Amygdala (tissue), 56 donors: ENCODE measurements around the gene FAM32A.

Source experiments
- DNase-seq, 56 donors: peaks; one replicate each; lab custom pipeline; 2025; lab: John Stamatoyannopoulos, UW

FAM32A gene

GRCh38 chr19:16218851-16219250 is 33.6 kb downstream of the FAM32A start:
- DNase-seq: no peak

DNA sequence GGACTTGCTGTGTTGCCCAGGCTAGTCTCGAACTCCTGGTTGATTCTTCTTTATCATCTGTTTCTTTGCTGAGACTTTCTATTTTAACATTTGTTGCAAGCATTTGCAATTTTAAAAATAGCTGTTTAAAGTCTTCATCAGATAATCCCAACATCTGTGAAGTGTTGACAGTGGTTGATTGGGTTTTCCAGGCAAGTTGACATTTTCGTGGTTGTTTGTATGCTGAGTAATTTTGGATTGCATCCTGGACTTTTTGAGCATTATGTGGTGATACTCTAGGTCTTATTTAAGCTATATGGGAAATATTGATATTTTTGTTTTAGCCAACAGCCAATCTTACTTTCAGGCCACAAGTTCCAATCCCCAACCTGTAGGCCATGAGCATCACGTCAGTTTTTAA is 37.6 kb downstream of the FAM32A start:
- DNase-seq: no peak

DNA sequence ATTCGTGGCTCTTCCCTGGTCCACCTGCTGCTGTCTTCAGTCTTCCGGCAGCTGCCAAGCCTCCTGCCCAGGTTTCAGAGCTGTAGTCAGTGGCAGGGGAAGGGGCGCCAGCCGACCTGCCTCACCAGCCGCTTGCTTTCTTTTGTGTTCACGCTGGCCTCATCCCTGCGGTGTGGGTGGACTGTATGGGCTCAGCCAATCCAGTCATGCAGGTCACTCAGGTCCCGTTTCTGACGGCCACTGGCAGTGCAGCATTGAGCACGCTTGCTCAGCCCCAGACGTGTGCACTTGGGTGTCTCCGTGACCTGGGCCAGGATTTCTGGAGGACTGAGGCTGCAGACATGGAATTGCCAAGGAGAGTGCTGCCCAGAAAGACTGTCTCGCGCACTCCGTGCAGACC is 38.5 kb downstream of the FAM32A start:
- no peak for DNase-seq

GRCh38 chr19:16224293-16225045 is 39.3 kb downstream of the FAM32A start:
- DNase-seq: no peak

DNA sequence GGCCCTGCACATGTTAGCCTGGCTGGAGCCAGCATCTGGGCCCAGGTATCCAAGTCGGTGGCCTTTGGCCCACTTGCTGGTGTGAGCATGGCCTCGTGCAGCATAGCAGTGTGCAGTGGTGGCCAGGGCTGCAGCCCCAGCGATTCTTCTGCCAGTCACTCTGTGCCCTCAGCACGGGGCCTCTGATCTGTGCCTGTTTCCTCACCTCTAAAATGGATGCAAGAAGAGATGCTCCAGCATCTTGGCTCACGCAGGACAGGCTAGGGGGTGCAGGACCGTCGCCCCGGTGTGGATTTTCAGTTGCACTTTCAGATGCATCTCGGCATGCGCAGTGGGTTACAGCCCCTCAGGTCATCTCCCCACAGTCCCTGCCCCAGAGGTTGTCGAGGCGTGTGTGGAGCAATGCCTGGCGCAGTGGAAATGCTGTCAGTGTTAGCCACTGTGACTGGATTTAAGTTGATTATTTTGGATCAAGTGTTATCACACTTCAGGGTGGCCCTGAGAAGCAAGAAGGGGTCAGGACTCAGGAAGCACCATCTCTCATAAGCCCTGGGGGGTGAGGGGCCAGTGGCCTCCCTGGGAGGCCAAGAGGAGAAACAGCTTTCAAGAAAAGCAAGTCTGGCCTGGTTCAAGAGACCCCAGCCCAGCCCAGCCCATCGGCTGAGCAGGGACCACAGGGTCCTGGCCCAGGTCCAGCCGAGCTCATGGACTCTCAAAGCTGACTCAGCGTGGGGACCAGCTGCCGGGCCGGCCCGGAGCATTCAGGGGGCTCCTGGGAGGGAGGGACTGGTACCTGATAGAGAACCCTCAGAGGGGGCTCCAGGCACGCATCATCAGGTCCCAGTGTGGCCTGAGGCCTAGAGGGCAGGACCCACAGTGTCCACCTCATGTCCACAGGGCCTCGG is 40.3 kb downstream of the FAM32A start:
- no peak for DNase-seq

- DNase-seq: no peak
These were observed 41.0 kb downstream of the FAM32A start for GRCh38 chr19:16226184-16226591.

DNA sequence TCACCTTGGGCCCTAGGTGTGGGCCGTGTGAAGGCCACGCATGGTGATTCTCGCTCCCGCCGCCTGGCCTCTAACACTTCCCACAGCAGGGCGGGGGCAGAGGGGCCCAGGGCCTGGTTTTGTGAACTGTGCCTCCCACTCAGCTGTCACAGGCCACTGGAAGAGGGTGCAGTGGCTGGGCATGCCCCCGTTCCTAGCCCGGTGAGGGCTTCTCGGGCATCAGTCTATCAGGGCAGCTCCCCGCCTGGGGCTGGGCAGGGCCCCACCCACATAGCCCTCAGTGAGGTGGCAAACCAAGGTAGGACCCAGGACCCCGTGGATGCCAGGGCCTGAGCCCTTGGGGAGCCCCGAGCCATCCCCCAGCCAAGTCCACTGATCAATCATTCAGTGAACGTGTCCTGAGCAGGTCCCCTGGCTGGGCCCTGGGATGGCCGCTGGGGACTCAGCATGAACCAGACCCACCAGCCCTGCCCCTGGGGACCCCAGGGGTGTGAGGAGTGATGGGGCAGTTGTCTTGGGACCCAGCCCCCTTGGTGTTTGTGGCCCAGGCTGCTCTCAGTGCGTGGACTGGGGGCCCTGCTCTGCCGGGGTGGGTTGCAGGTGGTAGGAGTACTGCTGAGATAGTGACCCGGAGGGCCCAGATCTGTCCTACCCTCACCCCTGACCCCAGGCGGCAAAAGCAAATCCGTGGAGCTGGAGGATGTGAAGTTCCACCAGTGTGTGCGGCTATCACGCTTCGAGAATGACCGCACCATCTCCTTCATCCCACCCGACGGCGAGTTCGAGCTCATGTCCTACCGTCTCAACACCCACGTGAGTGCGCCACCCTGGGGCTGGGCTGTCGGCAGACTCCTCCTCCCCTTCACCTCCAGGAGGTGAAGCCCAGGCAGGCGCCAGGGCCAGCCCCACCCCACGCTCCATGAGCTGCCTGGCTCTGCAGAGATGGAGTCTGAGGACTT is 41.9 kb downstream of the FAM32A start:
- no peak for DNase-seq

- DNase-seq: no peak
These were observed 42.8 kb downstream of the FAM32A start for GRCh38 chr19:16227837-16228636.

- no peak for DNase-seq
These were observed 43.6 kb downstream of the FAM32A start for GRCh38 chr19:16228637-16229321.

- DNase-seq: no peak
These were observed 44.1 kb downstream of the FAM32A start for GRCh38 chr19:16229322-16229641.

DNA sequence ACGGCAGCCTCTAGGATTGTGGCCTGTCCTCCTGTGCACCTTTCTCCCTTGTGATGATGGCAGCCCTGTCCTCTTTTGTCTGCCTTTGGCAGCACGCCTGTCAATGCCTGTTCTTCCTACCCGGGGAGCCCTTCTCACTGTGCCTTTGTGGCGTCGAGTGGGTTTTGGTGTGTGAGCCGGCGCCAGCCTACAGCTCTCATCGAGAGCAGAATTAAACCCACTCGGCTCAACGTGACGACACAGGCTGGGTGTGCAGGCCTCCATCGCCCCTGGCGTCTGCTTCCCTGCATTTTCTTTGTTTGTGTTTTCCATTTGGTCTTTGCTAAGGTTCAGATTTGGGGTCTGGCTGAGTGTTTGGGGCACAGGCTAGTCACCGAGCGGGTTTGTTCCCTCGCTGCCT is 46.9 kb downstream of the FAM32A start:
- DNase-seq: no peak

- DNase-seq: no peak
These were observed 47.4 kb downstream of the FAM32A start for GRCh38 chr19:16232568-16232967.

DNA sequence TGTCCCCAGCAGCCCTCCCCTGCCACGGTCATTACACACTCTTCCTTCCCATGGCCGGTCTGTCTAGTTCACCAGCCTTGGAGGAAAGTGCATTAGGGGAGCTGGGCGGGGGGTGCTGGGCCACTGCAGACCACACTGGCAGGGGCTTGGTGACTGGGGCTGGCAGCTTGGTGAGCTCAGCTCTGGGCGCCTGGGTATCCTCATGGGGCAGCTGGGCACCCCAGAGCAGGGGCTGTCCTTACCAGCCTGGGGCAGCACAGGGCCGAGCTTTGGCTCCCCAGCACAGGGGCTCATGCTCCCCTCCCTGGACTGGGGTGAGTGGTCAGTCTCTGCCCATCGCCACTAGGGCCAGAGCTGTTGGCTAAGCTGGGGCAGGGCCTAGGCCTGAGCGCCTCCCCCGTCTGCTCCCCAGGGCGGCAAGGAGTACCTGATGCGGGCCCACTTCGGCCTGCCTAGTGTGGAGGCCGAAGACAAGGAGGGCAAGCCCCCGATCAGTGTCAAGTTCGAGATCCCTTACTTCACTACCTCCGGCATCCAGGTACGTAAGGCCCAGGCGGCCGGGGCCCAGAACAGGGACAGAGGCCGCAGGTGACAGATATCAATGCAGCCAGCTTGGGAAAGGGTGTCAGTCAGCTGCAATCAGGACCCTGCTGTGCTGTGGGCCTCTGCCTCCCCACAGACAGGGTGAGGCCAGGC is 48.0 kb downstream of the FAM32A start:
- no peak for DNase-seq

- no peak for DNase-seq
These were observed 48.8 kb downstream of the FAM32A start for GRCh38 chr19:16233836-16234551.

DNA sequence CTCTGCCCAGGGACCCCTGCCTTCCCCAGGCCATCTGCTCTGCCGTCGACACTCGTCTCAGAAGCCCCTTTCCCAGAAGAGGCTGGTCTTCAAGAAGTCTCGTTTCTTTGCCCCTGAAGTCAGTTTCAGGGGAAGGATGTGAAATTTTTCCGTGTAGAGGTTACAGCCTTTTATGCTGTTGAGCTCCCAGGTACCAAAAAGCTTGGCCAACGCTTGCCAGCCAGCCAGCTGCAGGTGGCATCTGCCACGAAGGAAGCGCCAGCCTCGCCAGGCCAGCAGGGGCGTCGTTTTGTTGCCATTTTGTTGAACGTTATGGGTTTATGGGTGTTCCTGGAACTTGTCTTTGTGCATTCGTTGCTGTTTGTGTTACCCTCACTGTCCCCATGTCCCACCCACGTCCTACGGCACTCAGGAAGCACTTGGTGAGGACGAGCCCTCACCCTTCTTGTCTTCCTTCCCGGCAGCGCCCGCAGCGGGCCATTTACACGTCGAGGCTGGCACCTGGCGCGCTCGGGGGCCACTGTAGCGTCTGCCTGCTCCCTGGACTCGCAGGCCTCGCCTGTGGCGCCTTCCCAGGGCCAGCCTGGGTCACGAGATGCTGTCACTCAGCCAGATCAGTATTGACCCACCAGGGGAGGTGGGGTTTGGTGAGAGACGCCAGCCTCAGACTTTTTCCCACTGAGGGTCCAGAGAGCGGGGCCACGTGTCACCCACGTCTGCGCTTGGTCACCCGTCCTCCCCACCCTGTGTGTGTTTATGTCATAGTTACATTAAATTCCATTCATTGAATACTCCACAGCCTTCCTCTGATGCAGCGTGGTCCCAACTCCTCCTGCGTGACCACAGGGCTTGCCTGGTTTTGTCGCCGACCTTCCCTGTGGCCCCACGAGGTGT is 49.6 kb downstream of the FAM32A start:
- no peak for DNase-seq

- no peak for DNase-seq
These were observed 50.8 kb downstream of the FAM32A start for GRCh38 chr19:16235811-16236652.
